Left lung (tissue), 10 donors: ENCODE results near the gene ERF. TPM values are rescaled to one million over a fixed set of nuclear protein-coding genes. Genes with fewer than 3 reads are reported as not detected.
A peak's percentile ranks its signal among the peaks of the same experiment; 100 is the strongest.

Source experiments
- ATAC-seq: fragments of 200-7000 bp; cut with Tn5 transposase; one replicate; pipeline ENCODE4 v1.9.1; 2020; ENCODE audit warnings: moderate library complexity
- DNase-seq, 4 donors: peaks; one replicate each; pipeline ENCODE4 v3.0.0-alpha.2; 2013 to 2020
- H3K27ac ChIP-seq, 2 donors: fragments of 200-600 bp; sonication (generic) in 1 of 2; one replicate each; pipeline versions ENCODE4 v1.5.0 to v1.8.0; 2020 to 2021
- H3K27me3 ChIP-seq, 2 donors: fragments of 200-600 bp; sonication (generic) in 1 of 2; one replicate each; pipeline versions ENCODE4 v1.5.0 to v1.8.0; 2020 to 2021
- H3K36me3 ChIP-seq, 2 donors: fragments of 200-600 bp; sonication (generic) in 1 of 2; one replicate each; pipeline versions ENCODE4 v1.5.0 to v1.8.0; 2020 to 2021
- H3K4me1 ChIP-seq, 2 donors: fragments of 200-600 bp; one replicate each; pipeline ENCODE4 v1.8.0; 2021
- H3K4me3 ChIP-seq, 2 donors: fragments of 200-600 bp; sonication (generic) in 1 of 2; one replicate each; pipeline versions ENCODE4 v1.5.0 to v1.8.0; 2020 to 2021; ENCODE audit warnings: mild to moderate bottlenecking in 1 of 2
- H3K9me3 ChIP-seq, 2 donors: fragments of 200-600 bp; sonication (generic) in 1 of 2; one replicate each; pipeline versions ENCODE4 v1.5.0 to v1.8.0; 2020 to 2021
- CTCF ChIP-seq, 2 donors: fragments of 200-600 bp; sonication (generic) in 1 of 2; IDR thresholded peaks; one replicate each; pipeline versions ENCODE4 v1.5.0 to v1.8.0; 2021; ENCODE audit warnings: antibody characterized with exemption in 2 of 2
- intact Hi-C, 2 donors: fragments of 100-400 bp; cut with DNase I; formaldehyde crosslinking; loops; one replicate each; pipeline versions ENCODE4 v1.11.2 to v1.14.2; 2022
- polyA plus RNA-seq, 6 donors: library from polyadenylated mRNA; unstranded; fragments of 120-200 nt; gene quantifications; one replicate each; pipeline ENCODE4 v1.2.1, GENCODE V29; 2013; ENCODE audit not compliant: insufficient read length in 6 of 6
- total RNA-seq, 2 donors: library from RNA; stranded (reverse); fragmentation: NEBNext Ultra II Directional; extraction: Animal tissue kit (Norgen Biotek cat#: 25700); gene quantifications; one replicate each; pipeline ENCODE4 v1.2.1, GENCODE V29; 2021
- donor health status: DM: no; HTN: yes; CAD: no.
- donor health status: DM: no; HTN: no; CAD: no.

The ERF gene
- total and polyA plus RNA-seq, 8 donors = 42.9 to 56.4 (median 48.9) TPM

GRCh38 chr19:42242512-42243409, 12.2 kb downstream of the ERF start, which contains the start of gene GSK3A:
Gene GSK3A (minus strand): TSS chr19:42242602. CDS start chr19:42242465, 137 bp downstream.
- ATAC-seq (peak; percentile 86), DNase-seq (peak; percentile 98 to 99 (median 99))
- Histone ChIP-seq H3K4me1 (peaks cover 27 to 58% of the 10 kb centered on the region in 2 donors), H3K36me3 (peaks cover 0 to 17% of the 10 kb centered on the region in 2 donors), H3K27ac (peak within 1 kb of the TSS; percentile 91 to 93), H3K27me3 (no peaks in the 10 kb centered on the region), H3K4me3 (peak within 1 kb of the TSS; percentile 83 to 85), H3K9me3 (no peaks in the 10 kb centered on the region)
- intact Hi-C loops = no loop called here
- no peak for TF ChIP-seq CTCF (IDR thresholded peaks at IDR 0.05)

- H3K36me3 ChIP-seq = peaks cover 0 to 23% of the 10 kb centered on the region in 2 donors
- no peaks in the 10 kb centered on the region for H3K9me3 ChIP-seq
- intact Hi-C loops = no loop called here
- peak overlapping the region; percentile 91 to 93 for H3K27ac ChIP-seq
- ATAC-seq (no peak), DNase-seq (no peak)
- H3K4me3 ChIP-seq = peak overlapping the region; percentile 83 to 85
- no peak for TF ChIP-seq CTCF (IDR thresholded peaks at IDR 0.05)
- no peaks in the 10 kb centered on the region for H3K27me3 ChIP-seq
- peaks cover 27 to 58% of the 10 kb centered on the region in 2 donors for H3K4me1 ChIP-seq
These were observed 12.8 kb downstream of the ERF start for GRCh38 chr19:42242069-42242511.

- peaks cover 22 to 57% of the 10 kb centered on the region in 2 donors for H3K4me1 ChIP-seq
These were observed 13.6 kb downstream of the ERF start for GRCh38 chr19:42241279-42241678.

GRCh38 chr19:42239544-42240220, 15.2 kb downstream of the ERF start:
- H3K27ac ChIP-seq = no peak overlapping the region
- no peak for TF ChIP-seq CTCF (IDR thresholded peaks at IDR 0.05)
- intact Hi-C loops = no loop called here
- no peaks in the 10 kb centered on the region for H3K27me3 ChIP-seq
- peaks cover 0 to 47% of the 10 kb centered on the region in 2 donors for H3K36me3 ChIP-seq
- DNase-seq (no peak), ATAC-seq (no peak)
- H3K9me3 ChIP-seq = no peaks in the 10 kb centered on the region
- H3K4me1 ChIP-seq = peaks cover 16 to 42% of the 10 kb centered on the region in 2 donors
- no peak overlapping the region for H3K4me3 ChIP-seq

More at GRCh38 chr19:42241279-42241678, 13.6 kb downstream of the ERF start:
- Histone ChIP-seq H3K36me3 (peaks cover 0 to 31% of the 10 kb centered on the region in 2 donors), H3K27me3 (no peaks in the 10 kb centered on the region), H3K9me3 (no peaks in the 10 kb centered on the region), H3K27ac (no peak overlapping the region), H3K4me3 (peak overlapping the region; percentile 83 to 85)
- intact Hi-C loops = no loop called here
- ATAC-seq (no peak), DNase-seq (no peak)
- no peak for TF ChIP-seq CTCF (IDR thresholded peaks at IDR 0.05)

- no peak overlapping the region for H3K27ac ChIP-seq
- peaks cover 2 to 15% of the 10 kb centered on the region in 2 donors for H3K4me1 ChIP-seq
- intact Hi-C loops = no loop called here
- no peak for TF ChIP-seq CTCF (IDR thresholded peaks at IDR 0.05)
- no peaks in the 10 kb centered on the region for H3K9me3 ChIP-seq
- H3K27me3 ChIP-seq = no peaks in the 10 kb centered on the region
- DNase-seq = no peak
- peaks cover 0 to 92% of the 10 kb centered on the region in 2 donors for H3K36me3 ChIP-seq
- ATAC-seq = no peak
- no peak overlapping the region for H3K4me3 ChIP-seq
These were observed 19.7 kb downstream of the ERF start for GRCh38 chr19:42235181-42235580.
